ENCODE data around the gene LMO2. TPM values are rescaled to one million over a fixed set of nuclear protein-coding genes. Genes with fewer than 3 reads are reported as not detected.
A peak's percentile ranks its signal among the peaks of the same experiment; 100 is the strongest.

The LMO2 gene
- total and polyA plus RNA-seq, 12 donors, result 3.9 to 16.9 (median 9.8) TPM

DNA sequence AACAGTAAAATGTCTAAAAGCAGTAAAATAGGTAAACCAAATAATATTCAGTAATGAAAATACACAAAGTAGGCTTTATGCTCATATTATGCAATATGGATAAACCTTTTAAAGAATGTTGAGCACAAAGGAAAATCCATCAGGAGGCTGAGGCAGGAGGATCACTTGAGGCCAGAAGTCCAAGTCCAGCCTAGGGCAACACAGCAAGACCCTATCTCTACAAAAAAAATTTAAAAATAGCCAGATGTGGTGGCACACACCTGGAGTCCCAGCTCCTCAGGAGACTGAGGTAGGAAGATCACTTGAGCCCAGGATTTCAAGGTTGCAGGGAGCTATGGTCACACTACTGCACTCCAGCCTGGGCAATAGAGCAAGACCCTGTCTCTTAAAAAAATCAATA, 17.7 kb upstream of the LMO2 start:
- peaks cover 0 to 55% (median 3%) of the 10 kb centered on the region in 9 donors for H3K4me1 ChIP-seq
- intact Hi-C loops (cut with DNase I), result no loop called here
- H3K27ac ChIP-seq, result peak overlapping the region in 1 of 10 donors; percentile 5
- H3K9me3 ChIP-seq, result peaks cover 0 to 13% (median 0%) of the 10 kb centered on the region in 11 donors
- no peaks in the 10 kb centered on the region for H3K36me3 ChIP-seq
- ATAC-seq, result no peak
- TF ChIP-seq, protein P1, sequence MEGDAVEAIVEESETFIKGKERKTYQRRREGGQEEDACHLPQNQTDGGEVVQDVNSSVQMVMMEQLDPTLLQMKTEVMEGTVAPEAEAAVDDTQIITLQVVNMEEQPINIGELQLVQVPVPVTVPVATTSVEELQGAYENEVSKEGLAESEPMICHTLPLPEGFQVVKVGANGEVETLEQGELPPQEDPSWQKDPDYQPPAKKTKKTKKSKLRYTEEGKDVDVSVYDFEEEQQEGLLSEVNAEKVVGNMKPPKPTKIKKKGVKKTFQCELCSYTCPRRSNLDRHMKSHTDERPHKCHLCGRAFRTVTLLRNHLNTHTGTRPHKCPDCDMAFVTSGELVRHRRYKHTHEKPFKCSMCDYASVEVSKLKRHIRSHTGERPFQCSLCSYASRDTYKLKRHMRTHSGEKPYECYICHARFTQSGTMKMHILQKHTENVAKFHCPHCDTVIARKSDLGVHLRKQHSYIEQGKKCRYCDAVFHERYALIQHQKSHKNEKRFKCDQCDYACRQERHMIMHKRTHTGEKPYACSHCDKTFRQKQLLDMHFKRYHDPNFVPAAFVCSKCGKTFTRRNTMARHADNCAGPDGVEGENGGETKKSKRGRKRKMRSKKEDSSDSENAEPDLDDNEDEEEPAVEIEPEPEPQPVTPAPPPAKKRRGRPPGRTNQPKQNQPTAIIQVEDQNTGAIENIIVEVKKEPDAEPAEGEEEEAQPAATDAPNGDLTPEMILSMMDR (IDR thresholded peaks at IDR 0.05), result no peak
- no peak for DNase-seq
- peaks cover 0 to 13% (median 0%) of the 10 kb centered on the region in 7 donors for H3K27me3 ChIP-seq
- no peak overlapping the region for H3K4me3 ChIP-seq

DNA sequence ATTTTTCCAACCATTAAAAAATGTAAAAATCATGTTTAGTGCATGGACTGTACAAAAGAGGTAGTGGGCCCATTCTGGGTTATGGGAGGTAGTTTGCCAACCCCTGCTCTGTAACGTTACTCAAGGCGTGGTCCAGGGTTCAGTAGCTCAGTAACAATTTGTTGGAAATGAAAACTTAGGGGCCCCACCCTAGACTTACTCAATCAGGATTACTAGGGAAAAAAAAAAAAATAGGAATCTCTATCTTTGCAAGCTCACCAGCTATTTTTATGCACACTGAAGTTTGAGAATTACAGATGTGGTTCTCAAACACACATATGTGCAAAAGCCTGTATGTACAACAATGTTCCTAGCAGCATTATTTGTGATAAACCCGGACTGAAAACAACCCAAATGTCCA, 17.3 kb upstream of the LMO2 start:
- Histone ChIP-seq H3K4me3 (no peak overlapping the region), H3K27me3 (peaks cover 0 to 13% (median 0%) of the 10 kb centered on the region in 7 donors), H3K36me3 (no peaks in the 10 kb centered on the region), H3K9me3 (peaks cover 0 to 11% (median 0%) of the 10 kb centered on the region in 11 donors), H3K4me1 (peaks cover 0 to 55% (median 3%) of the 10 kb centered on the region in 9 donors), H3K27ac (no peak overlapping the region)
- intact Hi-C loops (cut with DNase I), result no loop called here
- no peak for ATAC-seq
- TF ChIP-seq, protein P1 (IDR thresholded peaks at IDR 0.05), result no peak
- 71 to 88% methylated on average over 3 of the region's 3 CpGs for WGBS, 2 donors
- DNase-seq, result no peak

DNA sequence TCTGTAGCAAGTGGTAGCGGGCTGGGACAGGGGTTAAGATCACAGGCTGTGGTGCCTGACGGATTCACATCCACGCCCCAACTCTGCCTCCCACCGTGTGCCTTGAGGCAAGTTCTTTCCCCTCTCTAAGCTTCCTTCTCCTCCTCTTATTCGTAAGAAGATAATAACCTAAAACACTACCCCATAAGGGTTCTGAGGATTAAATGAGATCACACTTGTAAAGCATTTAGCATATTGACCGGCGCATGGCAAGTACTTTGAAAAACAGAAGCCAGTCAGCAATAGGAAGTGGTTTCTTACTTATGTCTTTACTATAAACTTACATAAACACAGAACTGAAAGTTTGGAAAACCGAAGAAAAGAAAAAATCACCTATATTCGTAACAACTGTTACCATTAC, 15.5 kb upstream of the LMO2 start:
- H3K9me3 ChIP-seq, result peaks cover 0 to 4% (median 0%) of the 10 kb centered on the region in 11 donors
- H3K4me3 ChIP-seq, result no peak overlapping the region
- H3K4me1 ChIP-seq, result peaks cover 0 to 49% (median 3%) of the 10 kb centered on the region in 9 donors
- TF ChIP-seq, protein P1 (IDR thresholded peaks at IDR 0.05), result no peak
- 70 to 78% methylated on average over 9 of the region's 9 CpGs for WGBS, 2 donors
- H3K27ac ChIP-seq, result peak overlapping the region in 1 of 10 donors; percentile 23
- H3K36me3 ChIP-seq, result no peaks in the 10 kb centered on the region
- H3K27me3 ChIP-seq, result peaks cover 0 to 13% (median 0%) of the 10 kb centered on the region in 7 donors
- intact Hi-C loops (cut with DNase I), result no loop called here
- no peak for DNase-seq
- ATAC-seq, result no peak

DNA sequence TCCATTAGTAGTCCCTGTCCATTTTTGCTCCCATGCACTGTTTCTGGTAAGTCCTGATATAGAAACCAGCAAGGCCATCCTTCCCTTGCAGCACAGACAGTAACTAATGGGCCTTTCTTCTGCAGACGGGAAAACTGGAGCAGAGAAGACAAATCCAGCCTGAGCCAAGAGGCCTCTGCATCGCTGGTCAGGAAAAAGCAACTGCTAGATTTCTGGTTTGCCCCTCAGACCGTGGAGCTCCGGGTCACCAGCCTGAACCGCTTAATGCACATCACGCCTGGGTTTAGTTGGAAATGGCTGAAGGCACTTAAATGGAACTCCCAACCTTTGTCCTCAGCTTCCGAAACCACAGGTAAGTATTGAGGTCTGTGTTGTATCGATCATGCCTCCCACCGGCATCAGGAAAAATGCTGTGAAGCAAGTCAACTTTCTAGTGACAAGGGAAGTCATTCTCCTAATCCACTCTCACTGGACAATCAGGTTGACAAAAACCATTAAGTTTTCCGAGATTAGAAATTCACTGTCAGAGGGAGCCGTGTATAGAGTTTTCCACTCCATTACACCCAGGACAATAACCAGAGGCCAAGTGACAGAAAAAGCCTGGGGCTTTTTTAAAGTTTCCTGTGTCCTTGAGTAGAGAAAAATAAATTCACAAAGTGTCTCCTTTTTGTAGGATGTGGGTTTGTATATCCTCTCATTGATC, 14.8 kb upstream of the LMO2 start:
- Histone ChIP-seq H3K4me3 (no peak overlapping the region), H3K27me3 (peaks cover 0 to 13% (median 0%) of the 10 kb centered on the region in 7 donors), H3K27ac (no peak overlapping the region), H3K9me3 (peaks cover 0 to 4% (median 0%) of the 10 kb centered on the region in 11 donors), H3K36me3 (no peaks in the 10 kb centered on the region), H3K4me1 (peaks cover 0 to 41% (median 3%) of the 10 kb centered on the region in 9 donors)
- no peak for ATAC-seq
- WGBS, 2 donors, result 80 to 87% methylated on average over 11 of the region's 11 CpGs
- intact Hi-C loops (cut with DNase I), result no loop called here
- DNase-seq, result no peak
- TF ChIP-seq, protein P1 (IDR thresholded peaks at IDR 0.05), result no peak

Measured in heart right ventricle (tissue), 16 donors.